H1 (cell line): ENCODE measurements around the gene FBN3. TPM values are rescaled to one million over a fixed set of nuclear protein-coding genes. Genes with fewer than 3 reads are reported as not detected.

Experiments used
- CTCF ChIA-PET: fragments of 300-600 bp; sonication (Branson Sonifier 250); formaldehyde crosslinking; loops from one replicate; lab custom pipeline; 2021; ENCODE audit not compliant: partially characterized antibody; lab: Charles Lee
- POLR2A ChIA-PET: fragments of 300-600 bp; sonication (Branson Sonifier 250); formaldehyde crosslinking; loops from one replicate; lab custom pipeline; 2021; ENCODE audit warnings: inconsistent platforms; ENCODE audit not compliant: partially characterized antibody; lab: Charles Lee
- DNase-seq, 2 experiments: peaks; one replicate each; pipeline versions ENCODE4 v3.0.0 to v3.0.0-alpha.2; 2010 to 2022; ENCODE audit warnings: low spot score in 2 of 2, low read depth in 1 of 2, mixed read lengths in 1 of 2
- FAIRE-seq: peaks from 2 replicates; lab custom pipeline; 2011; peaks lifted over from hg19 to GRCh38; lab: Jason Lieb, UNC
- H2AFZ ChIP-seq: 2 replicates; pipeline ENCODE4 v1.8.1; 2012; ENCODE audit warnings: low read length, inconsistent platforms
- H2AK5ac ChIP-seq: 2 replicates; pipeline ENCODE4 v1.6.1; 2013; ENCODE audit warnings: low read depth, low read length
- H2BK120ac ChIP-seq: replicated peaks from 2 replicates; pipeline ENCODE3; 2013; ENCODE audit warnings: low read depth, low read length, inconsistent platforms
- H2BK12ac ChIP-seq: 2 replicates; pipeline ENCODE4 v1.6.1; 2013; ENCODE audit warnings: low read depth, low read length
- H2BK15ac ChIP-seq: 2 replicates; pipeline ENCODE4 v1.6.1; 2013; ENCODE audit warnings: low read length
- H2BK20ac ChIP-seq: 2 replicates; pipeline ENCODE4 v1.6.1; 2013; ENCODE audit warnings: low read length
- H2BK5ac ChIP-seq: 2 replicates; pipeline ENCODE4 v1.6.1; 2013; ENCODE audit warnings: low read depth, low read length
- H3K14ac ChIP-seq: 2 replicates; pipeline ENCODE4 v1.6.1; 2013; ENCODE audit warnings: inconsistent platforms; ENCODE audit not compliant: insufficient read length
- H3K18ac ChIP-seq: 2 replicates; pipeline ENCODE4 v1.6.1; 2013; ENCODE audit warnings: low read length; ENCODE audit errors: extremely low read depth
- H3K23ac ChIP-seq: 2 replicates; pipeline ENCODE4 v1.6.1; 2013; ENCODE audit warnings: inconsistent platforms; ENCODE audit not compliant: insufficient read length
- H3K23me2 ChIP-seq: 2 replicates; pipeline ENCODE4 v1.6.1; 2013; ENCODE audit warnings: low read depth, low read length
- H3K27ac ChIP-seq: 2 replicates; pipeline ENCODE4 v1.6.1; 2011; ENCODE audit warnings: low read depth, low read length, inconsistent platforms
- H3K27me3 ChIP-seq, 4 experiments: replicated peaks in 1 of 4; 1 replicate in 1 of 4; 2 replicates in 3 of 4; pipeline versions ENCODE4 v1.6.1 to v1.8.1; 2011 to 2013; ENCODE audit warnings: low read length in 3 of 4, mild to moderate bottlenecking in 3 of 4, inconsistent platforms in 2 of 4, mixed read lengths in 2 of 4, moderate library complexity in 1 of 4; ENCODE audit not compliant: control insufficient read depth in 3 of 4, insufficient read depth in 3 of 4; ENCODE audit errors: extremely low read depth in 1 of 4
- H3K36me3 ChIP-seq, 4 experiments: 2 replicates each; pipeline versions ENCODE4 v1.6.1 to v1.8.1; 2011 to 2013; ENCODE audit warnings: mild to moderate bottlenecking in 4 of 4, low read length in 3 of 4, moderate library complexity in 2 of 4, control low read depth in 1 of 4, inconsistent platforms in 1 of 4; ENCODE audit not compliant: insufficient read depth in 4 of 4, control insufficient read depth in 2 of 4
- H3K4ac ChIP-seq: replicated peaks from 2 replicates; pipeline ENCODE3; 2013; ENCODE audit warnings: low read length, low read depth, mixed read lengths, inconsistent platforms; ENCODE audit not compliant: insufficient read length
- H3K4me1 ChIP-seq, 4 experiments: replicated peaks in 1 of 4; 1 replicate in 1 of 4; 2 replicates in 3 of 4; pipeline versions ENCODE4 v1.6.1 to v1.8.1; 2011 to 2013; ENCODE audit warnings: low read length in 3 of 4, inconsistent platforms in 2 of 4, mixed read lengths in 1 of 4; ENCODE audit not compliant: insufficient read depth in 4 of 4, control insufficient read depth in 3 of 4
- H3K4me2 ChIP-seq, 2 experiments: 2 replicates each; pipeline versions ENCODE4 v1.6.1 to v1.8.1; 2011 to 2013; ENCODE audit warnings: low read depth in 2 of 2, low read length in 2 of 2, control low read depth in 1 of 2, inconsistent platforms in 1 of 2, mild to moderate bottlenecking in 1 of 2; ENCODE audit not compliant: insufficient read depth in 1 of 2
- H3K4me3 ChIP-seq, 4 experiments: fragments of 200-600, 300-600 bp in 1 of 4; sonication (generic), shearing (Covaris generic), sonication (Bioruptor Twin) in 1 of 4; 2 replicates each; pipeline versions ENCODE4 v1.5.1 to v1.8.1; 2011 to 2016; ENCODE audit warnings: low read length in 4 of 4, low read depth in 3 of 4, control low read depth in 2 of 4, inconsistent platforms in 2 of 4, mild to moderate bottlenecking in 2 of 4, mixed read lengths in 1 of 4, moderate library complexity in 1 of 4; ENCODE audit not compliant: insufficient read depth in 2 of 4; ENCODE audit errors: extremely low read depth in 1 of 4
- H3K56ac ChIP-seq: replicated peaks from 2 replicates; pipeline ENCODE3; 2013; ENCODE audit warnings: low read depth, mild to moderate bottlenecking, mixed read lengths, low read length, inconsistent platforms; ENCODE audit not compliant: insufficient read length
- H3K79me1 ChIP-seq: 2 replicates; pipeline ENCODE4 v1.6.1; 2013; ENCODE audit warnings: low read depth, low read length, control low read depth
- H3K79me2 ChIP-seq, 2 experiments: 2 replicates each; pipeline versions ENCODE4 v1.6.1 to v1.8.1; 2012 to 2013; ENCODE audit warnings: low read length in 2 of 2, mild to moderate bottlenecking in 2 of 2, inconsistent platforms in 1 of 2; ENCODE audit not compliant: insufficient read depth in 2 of 2, control insufficient read depth in 1 of 2
- H3K9ac ChIP-seq, 4 experiments: replicated peaks in 1 of 4; 1 replicate in 1 of 4; 2 replicates in 3 of 4; pipeline versions ENCODE4 v1.6.1 to v1.8.1; 2011 to 2013; ENCODE audit warnings: low read depth in 3 of 4, low read length in 3 of 4, control low read depth in 2 of 4, mild to moderate bottlenecking in 2 of 4, moderate library complexity in 2 of 4, inconsistent platforms in 1 of 4; ENCODE audit errors: extremely low read depth in 1 of 4
- H3K9me3 ChIP-seq, 2 experiments: 2 replicates each; pipeline versions ENCODE4 v1.6.1 to v1.8.1; 2012 to 2013; ENCODE audit warnings: mild to moderate bottlenecking in 2 of 2, moderate library complexity in 2 of 2, control low read depth in 1 of 2, inconsistent platforms in 1 of 2, low read depth in 1 of 2, low read length in 1 of 2, mixed read lengths in 1 of 2; ENCODE audit not compliant: insufficient read depth in 2 of 2
- H4K20me1 ChIP-seq, 2 experiments: replicated peaks in 1 of 2; 2 replicates each; pipeline versions ENCODE3 to v1.8.1; 2011 to 2013; ENCODE audit warnings: inconsistent platforms in 2 of 2, low read length in 2 of 2, mild to moderate bottlenecking in 1 of 2; ENCODE audit not compliant: insufficient read depth in 2 of 2, control insufficient read depth in 1 of 2
- H4K5ac ChIP-seq: 2 replicates; pipeline ENCODE4 v1.6.1; 2013; ENCODE audit warnings: low read length, low read depth, mixed read lengths, inconsistent platforms; ENCODE audit not compliant: insufficient read length
- H4K8ac ChIP-seq: 2 replicates; pipeline ENCODE4 v1.8.0; 2013; ENCODE audit warnings: mild to moderate bottlenecking, moderate library complexity, low read length, inconsistent platforms; ENCODE audit not compliant: insufficient read depth; ENCODE audit errors: extremely low read depth
- H4K91ac ChIP-seq: replicated peaks from 2 replicates; pipeline ENCODE3; 2013; ENCODE audit warnings: low read length, mixed read lengths, inconsistent platforms; ENCODE audit not compliant: insufficient read length
- ASH2L ChIP-seq: fragments of 200-600, 300-600 bp; sonication (generic); IDR thresholded peaks from one replicate; pipeline ENCODE4 v1.7.1; 2017; ENCODE audit warnings: low read length
- CREB1 ChIP-seq: IDR thresholded peaks from 2 replicates; pipeline ENCODE4 v1.6.1; 2012; ENCODE audit warnings: inconsistent platforms
- GABPA ChIP-seq: IDR thresholded peaks from 2 replicates; pipeline ENCODE4 v1.6.1; 2011; ENCODE audit warnings: mild to moderate bottlenecking, low read length, moderate library complexity, borderline replicate concordance; ENCODE audit not compliant: insufficient read depth
- POU5F1 ChIP-seq: IDR thresholded peaks from 2 replicates; pipeline ENCODE4 v1.6.1; 2011; ENCODE audit warnings: low read depth, mild to moderate bottlenecking, low read length, moderate library complexity
- RBBP5 ChIP-seq: IDR thresholded peaks from 2 replicates; pipeline ENCODE4 v1.7.1; 2012; ENCODE audit warnings: low read depth, mild to moderate bottlenecking, inconsistent platforms, low read length, moderate library complexity, borderline replicate concordance
- SUZ12 ChIP-seq: fragments of 200-600 bp; sonication (generic); IDR thresholded peaks from 2 replicates; pipeline ENCODE4 v1.6.1; 2012; ENCODE audit warnings: mild to moderate bottlenecking, inconsistent platforms, low read length, moderate library complexity, mixed read lengths
- TAF1 ChIP-seq: IDR thresholded peaks from 2 replicates; pipeline ENCODE4 v1.6.1; 2011; ENCODE audit warnings: mild to moderate bottlenecking, low read depth, low read length
- TEAD4 ChIP-seq: IDR thresholded peaks from 2 replicates; pipeline ENCODE4 v1.6.1; 2012; ENCODE audit warnings: low read depth, low read length, inconsistent platforms, mixed read lengths
- ZNF274 ChIP-seq: IDR thresholded peaks from 2 replicates; pipeline ENCODE4 v1.7.0; 2012; ENCODE audit warnings: low read length, borderline replicate concordance; ENCODE audit errors: extremely low read depth
- whole genome bisulfite sequencing, 2 experiments: shearing (Covaris generic) in 1 of 2; methylation state at CpG; one replicate each; pipeline versions ENCODE4 v1.1.6 to v1.1.7; 2013 to 2015; ENCODE audit warnings: low lambda C conversion rate in 2 of 2, mixed read lengths in 2 of 2, inconsistent platforms in 1 of 2, low coverage in 1 of 2, missing lambda C conversion rate in 1 of 2; ENCODE audit not compliant: insufficient replicate concordance in 2 of 2, insufficient coverage in 1 of 2, insufficient read length in 1 of 2; ENCODE audit errors: extremely low coverage in 1 of 2, missing lambda C conversion rate in 1 of 2; 5-methylcytosine and 5-hydroxymethylcytosine counted together
- polyA plus RNA-seq, 7 experiments: library from polyadenylated mRNA; depleted of rRNA in 3 of 7; stranded (reverse) in 5 of 7; unstranded in 2 of 7; fragments of >200 nt in 5 of 7; fragments of 200-250 nt in 2 of 7; gene quantifications; 1 replicate in 5 of 7; 2 replicates in 1 of 7; 4 replicates in 1 of 7; pipeline versions ENCODE4 v1.2.1 to v1.2.3, GENCODE V29; 2011 to 2013; ENCODE audit warnings: missing spikeins in 2 of 7, mixed read lengths in 2 of 7
- total RNA-seq: library from RNA; stranded (reverse); fragmentation: NEBNext Ultra II Directional; extraction: Animal tissue kit (Norgen Biotek cat#: 25700); gene quantifications from 2 replicates; pipeline ENCODE4 v1.2.1, GENCODE V29; 2021
- TF ChIP-seq, protein P1 (sequence below): IDR thresholded peaks from 2 replicates; pipeline ENCODE4 v1.6.1; 2011; ENCODE audit warnings: low read depth, mild to moderate bottlenecking, low read length; ENCODE audit not compliant: insufficient read depth
- TF ChIP-seq, protein P2 (sequence below): IDR thresholded peaks from 2 replicates; pipeline ENCODE4 v1.6.1; 2011; ENCODE audit warnings: low read length, improper control_type of control experiment

FBN3 gene
- total and polyA plus RNA-seq, 2 of the 8 experiments (the other 6 are each of a cell fraction or from before 2014, with no cell fraction given): 37.1 to 38.7 TPM

DNA sequence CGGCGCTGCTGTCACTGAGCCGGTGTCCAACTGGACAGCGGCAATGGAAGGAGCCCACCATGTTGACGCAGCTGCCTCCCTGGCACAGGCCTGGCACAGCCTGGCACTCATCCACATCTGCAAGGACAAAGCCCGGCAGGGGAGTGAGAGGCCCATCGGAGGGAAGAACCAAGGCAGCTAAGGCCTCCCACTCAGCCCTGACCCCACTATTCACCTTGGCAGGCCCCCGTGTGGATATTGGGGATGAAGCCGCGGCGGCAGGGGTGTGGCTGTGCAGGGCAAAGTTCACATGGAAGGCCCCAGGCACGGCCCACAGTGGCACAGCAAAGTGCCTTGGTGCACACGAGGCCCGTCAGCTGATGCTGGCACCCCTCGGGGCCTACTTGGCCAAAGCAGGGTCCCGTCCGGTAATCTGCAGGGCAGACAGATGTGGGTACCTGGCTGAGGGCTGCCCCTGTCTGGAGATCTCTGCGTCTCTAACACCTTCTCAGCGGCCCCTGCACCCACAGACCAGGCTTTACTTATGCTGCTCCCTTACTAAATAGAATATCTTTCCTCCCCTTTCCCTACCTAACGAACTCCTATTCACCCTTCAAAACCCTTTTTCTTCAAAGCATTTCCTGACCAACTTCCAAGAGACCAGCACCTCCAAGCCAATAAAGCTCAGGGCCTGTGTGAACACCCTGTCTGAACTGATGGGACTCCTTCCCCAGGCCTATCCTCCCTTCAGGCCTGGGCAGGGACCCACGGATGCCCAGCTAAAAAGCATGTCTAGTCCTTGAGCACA, 7.5 kb downstream of the FBN3 start:
- no peak overlapping the region for H2BK120ac ChIP-seq
- H4K91ac ChIP-seq: no peak overlapping the region
- H3K18ac ChIP-seq: no peak overlapping the region
- no peak overlapping the region for H2AFZ ChIP-seq
- no peak overlapping the region for H3K4me3 ChIP-seq
- H3K27me3 ChIP-seq: no peaks in the 10 kb centered on the region
- H3K9ac ChIP-seq: no peak overlapping the region
- no peak overlapping the region for H2BK20ac ChIP-seq
- WGBS, 2 experiments: 93 to 100% methylated on average over 1 to 20 of the region's 21 CpGs
- H3K79me1 ChIP-seq: peaks cover 7% of the 10 kb centered on the region
- no peak overlapping the region for H3K4ac ChIP-seq
- FAIRE-seq: no peak
- no peak overlapping the region for H3K14ac ChIP-seq
- ChIA-PET POLR2A (interaction anchor here (0.9 to 1.2 kb wide), 2 partner anchors 11 to 198 kb away, joined by 3 to 4 read pairs; partner anchors contain the start of gene TIMM44), CTCF (interaction anchor here (1.2 to 2.0 kb wide), 5 partner anchors 9 to 115 kb away, joined by 3 to 6 read pairs (median 4); no protein-coding TSS in a partner anchor)
- H3K56ac ChIP-seq: no peak overlapping the region
- H3K23ac ChIP-seq: no peak overlapping the region
- H3K9me3 ChIP-seq: no peaks in the 10 kb centered on the region
- peaks cover 0 to 9% (median under 1%) of the 10 kb centered on the region in 4 experiments; a peak in 3 of 7 replicates for H3K4me1 ChIP-seq
- peaks cover 0 to 7% of the 10 kb centered on the region in 2 experiments; a peak in 1 of 4 replicates for H3K79me2 ChIP-seq
- H2BK12ac ChIP-seq: no peak overlapping the region
- no peak overlapping the region for H3K4me2 ChIP-seq
- H4K5ac ChIP-seq: no peak overlapping the region
- H2BK15ac ChIP-seq: no peak overlapping the region
- H3K27ac ChIP-seq: no peak overlapping the region
- no peak overlapping the region for H2BK5ac ChIP-seq
- no peaks in the 10 kb centered on the region for H4K20me1 ChIP-seq
- no peak overlapping the region for H2AK5ac ChIP-seq
- DNase-seq: no peak
- peaks cover 0 to 13% (median 8%) of the 10 kb centered on the region in 4 experiments; a peak in 5 of 8 replicates for H3K36me3 ChIP-seq
- H3K23me2 ChIP-seq: no peaks in the 10 kb centered on the region
- H4K8ac ChIP-seq: no peak overlapping the region; the same call in 1 of the 2 replicates
- TF ChIP-seq, protein P1, sequence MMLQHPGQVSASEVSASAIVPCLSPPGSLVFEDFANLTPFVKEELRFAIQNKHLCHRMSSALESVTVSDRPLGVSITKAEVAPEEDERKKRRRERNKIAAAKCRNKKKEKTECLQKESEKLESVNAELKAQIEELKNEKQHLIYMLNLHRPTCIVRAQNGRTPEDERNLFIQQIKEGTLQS: no peak
- TF ChIP-seq POU5F1 (no peak), ASH2L (no peak), ZNF274 (no peak), SUZ12 (no peak), TAF1 (no peak), CREB1 (no peak), GABPA (no peak), RBBP5 (no peak), TEAD4 (no peak)
- TF ChIP-seq, protein P2, sequence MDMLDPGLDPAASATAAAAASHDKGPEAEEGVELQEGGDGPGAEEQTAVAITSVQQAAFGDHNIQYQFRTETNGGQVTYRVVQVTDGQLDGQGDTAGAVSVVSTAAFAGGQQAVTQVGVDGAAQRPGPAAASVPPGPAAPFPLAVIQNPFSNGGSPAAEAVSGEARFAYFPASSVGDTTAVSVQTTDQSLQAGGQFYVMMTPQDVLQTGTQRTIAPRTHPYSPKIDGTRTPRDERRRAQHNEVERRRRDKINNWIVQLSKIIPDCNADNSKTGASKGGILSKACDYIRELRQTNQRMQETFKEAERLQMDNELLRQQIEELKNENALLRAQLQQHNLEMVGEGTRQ: no peak
